Neuronal stem cell (in vitro differentiated cells): ENCODE results near the gene DENND1B.

Source experiments
- DNase-seq: peaks from one replicate; pipeline ENCODE4 v3.0.0-alpha.2; 2013; ENCODE audit warnings: low spot score
- H2AFZ ChIP-seq: one replicate; pipeline ENCODE4 v1.6.1; 2013; ENCODE audit warnings: mild to moderate bottlenecking, low read length, inconsistent platforms
- H2AK5ac ChIP-seq: 2 replicates; pipeline ENCODE4 v1.6.1; 2013; ENCODE audit warnings: low read depth, mild to moderate bottlenecking, inconsistent platforms, low read length, moderate library complexity, mixed read lengths
- H2BK120ac ChIP-seq: 2 replicates; pipeline ENCODE4 v1.6.1; 2013; ENCODE audit warnings: low read depth, mild to moderate bottlenecking, inconsistent platforms, low read length, moderate library complexity, mixed read lengths
- H2BK12ac ChIP-seq: one replicate; pipeline ENCODE4 v1.6.1; 2013; ENCODE audit warnings: low read length, inconsistent platforms
- H2BK15ac ChIP-seq: 2 replicates; pipeline ENCODE4 v1.6.1; 2013; ENCODE audit warnings: mild to moderate bottlenecking, low read length, inconsistent platforms, mixed read lengths
- H2BK5ac ChIP-seq: one replicate; pipeline ENCODE4 v1.6.1; 2013; ENCODE audit warnings: inconsistent platforms, mild to moderate bottlenecking, low read length, moderate library complexity
- H3K14ac ChIP-seq: one replicate; pipeline ENCODE4 v1.6.1; 2013; ENCODE audit warnings: low read length, inconsistent platforms
- H3K18ac ChIP-seq: 2 replicates; pipeline ENCODE4 v1.6.1; 2013; ENCODE audit warnings: low read length, inconsistent platforms
- H3K23ac ChIP-seq: 2 replicates; pipeline ENCODE4 v1.6.1; 2013; ENCODE audit warnings: low read depth, mild to moderate bottlenecking, mixed read lengths, low read length, inconsistent platforms; ENCODE audit not compliant: poor library complexity
- H3K27ac ChIP-seq: replicated peaks from 3 replicates; pipeline ENCODE4 v1.5.1; 2013; ENCODE audit warnings: low read length, inconsistent platforms
- H3K27me3 ChIP-seq, 3 experiments: 2 replicates each; pipeline ENCODE4 v1.6.1; 2013; ENCODE audit warnings: low read length in 3 of 3, mild to moderate bottlenecking in 2 of 3, inconsistent platforms in 1 of 3, low read depth in 1 of 3, mixed read lengths in 1 of 3, moderate library complexity in 1 of 3; ENCODE audit not compliant: control insufficient read depth in 3 of 3, insufficient read depth in 3 of 3
- H3K36me3 ChIP-seq, 2 donors: replicated peaks in 1 of 2; 2 replicates each; pipeline ENCODE4 v1.6.1; 2013; ENCODE audit warnings: low read length in 2 of 2; ENCODE audit not compliant: control insufficient read depth in 2 of 2, insufficient read depth in 2 of 2
- H3K4ac ChIP-seq: 2 replicates; pipeline ENCODE4 v1.6.1; 2013; ENCODE audit warnings: inconsistent platforms, mild to moderate bottlenecking, low read length, moderate library complexity
- H3K4me1 ChIP-seq, 2 donors: 1 replicate in 1 of 2; 2 replicates in 1 of 2; pipeline ENCODE4 v1.6.1; 2013; ENCODE audit warnings: low read length in 2 of 2, low read depth in 1 of 2; ENCODE audit not compliant: control insufficient read depth in 2 of 2, insufficient read depth in 1 of 2
- H3K4me2 ChIP-seq: one replicate; pipeline ENCODE4 v1.6.1; 2013; ENCODE audit warnings: mild to moderate bottlenecking, low read length, inconsistent platforms; ENCODE audit not compliant: insufficient read depth, poor library complexity, severe bottlenecking
- H3K4me3 ChIP-seq, 2 donors: 2 replicates each; pipeline ENCODE4 v1.5.1; 2013; ENCODE audit warnings: low read length in 2 of 2, mild to moderate bottlenecking in 2 of 2, inconsistent platforms in 1 of 2, moderate library complexity in 1 of 2
- H3K79me1 ChIP-seq: one replicate; pipeline ENCODE4 v1.6.1; 2013; ENCODE audit warnings: low read depth, mild to moderate bottlenecking, inconsistent platforms, low read length, moderate library complexity
- H3K9ac ChIP-seq: one replicate; pipeline ENCODE4 v1.6.1; 2013; ENCODE audit warnings: mild to moderate bottlenecking, low read depth, low read length, inconsistent platforms; ENCODE audit not compliant: poor library complexity
- H3K9me3 ChIP-seq, 2 donors: replicated peaks in 1 of 2; 2 replicates each; pipeline versions ENCODE3 to v1.6.1; 2013; ENCODE audit warnings: low read length in 2 of 2, mild to moderate bottlenecking in 2 of 2, inconsistent platforms in 1 of 2, low read depth in 1 of 2, mixed read lengths in 1 of 2, moderate library complexity in 1 of 2; ENCODE audit not compliant: control insufficient read depth in 2 of 2, insufficient read depth in 1 of 2
- H4K8ac ChIP-seq: one replicate; pipeline ENCODE4 v1.6.1; 2013; ENCODE audit warnings: low read depth, mild to moderate bottlenecking, inconsistent platforms, low read length, moderate library complexity
- H4K91ac ChIP-seq: one replicate; pipeline ENCODE4 v1.6.1; 2013; ENCODE audit warnings: low read length, low read depth, mild to moderate bottlenecking, inconsistent platforms; ENCODE audit not compliant: poor library complexity
- WGBS, 2 donors: extraction: QIAGEN DNeasy Blood & Tissue Kit; methylation state at CpG; one replicate each; pipeline ENCODE4 v1.1.7; 2013; ENCODE audit warnings: missing lambda C conversion rate in 2 of 2, mixed read lengths in 1 of 2; ENCODE audit not compliant: insufficient read length in 2 of 2, insufficient replicate concordance in 1 of 2; ENCODE audit errors: extremely low coverage in 2 of 2; 5-methylcytosine and 5-hydroxymethylcytosine counted together

DENND1B gene

GRCh38 chr1:197666769-197667285 lies 108.5 kb downstream of the DENND1B start:
- Histone ChIP-seq H3K36me3 (no peaks in the 10 kb centered on the region), H2BK12ac (no peak overlapping the region), H2AK5ac (no peak overlapping the region), H4K91ac (no peak overlapping the region), H3K23ac (no peak overlapping the region), H2BK5ac (no peak overlapping the region), H3K4me2 (no peak overlapping the region), H2BK15ac (no peak overlapping the region), H3K79me1 (no peaks in the 10 kb centered on the region), H3K4me1 (no peaks in the 10 kb centered on the region), H3K14ac (no peak overlapping the region), H3K18ac (no peak overlapping the region), H3K27me3 (no peaks in the 10 kb centered on the region), H3K9ac (no peak overlapping the region), H4K8ac (no peak overlapping the region), H2AFZ (no peak overlapping the region), H3K4ac (no peak overlapping the region), H2BK120ac (no peak overlapping the region), H3K9me3 (no peaks in the 10 kb centered on the region), H3K4me3 (no peak overlapping the region), H3K27ac (no peak overlapping the region)
- no CpG with 5 or more reads among the region's 11 CpGs for WGBS, 2 donors
- no peak for DNase-seq

GRCh38 chr1:197664391-197664790 lies 110.9 kb downstream of the DENND1B start:
- Histone ChIP-seq H2BK5ac (no peak overlapping the region), H3K9me3 (no peaks in the 10 kb centered on the region), H3K4me1 (no peaks in the 10 kb centered on the region), H3K4me3 (no peak overlapping the region), H4K8ac (no peak overlapping the region), H3K9ac (no peak overlapping the region), H3K14ac (no peak overlapping the region), H3K27me3 (no peaks in the 10 kb centered on the region), H2AK5ac (no peak overlapping the region), H3K23ac (no peak overlapping the region), H3K18ac (no peak overlapping the region), H2AFZ (peak overlapping the region; percentile 18), H4K91ac (no peak overlapping the region), H2BK120ac (no peak overlapping the region), H2BK12ac (no peak overlapping the region), H3K4ac (no peak overlapping the region), H3K79me1 (no peaks in the 10 kb centered on the region), H3K36me3 (no peaks in the 10 kb centered on the region), H2BK15ac (no peak overlapping the region), H3K4me2 (no peak overlapping the region), H3K27ac (no peak overlapping the region)
- no CpG with 5 or more reads among the region's 1 CpG for WGBS, 2 donors
- DNase-seq = no peak

- no peak overlapping the region for H2BK12ac ChIP-seq
- H3K4ac ChIP-seq = no peak overlapping the region
- H3K18ac ChIP-seq = no peak overlapping the region
- H3K4me1 ChIP-seq = no peaks in the 10 kb centered on the region
- no peaks in the 10 kb centered on the region for H3K79me1 ChIP-seq
- no peak overlapping the region for H2BK120ac ChIP-seq
- no peak overlapping the region for H3K4me2 ChIP-seq
- no peak overlapping the region for H2BK15ac ChIP-seq
- H3K9ac ChIP-seq = no peak overlapping the region
- H4K91ac ChIP-seq = no peak overlapping the region
- H3K14ac ChIP-seq = no peak overlapping the region
- H3K9me3 ChIP-seq = no peaks in the 10 kb centered on the region
- WGBS, 2 donors = no CpG with 5 or more reads among the region's 4 CpGs
- no peak overlapping the region for H2BK5ac ChIP-seq
- no peak overlapping the region for H3K4me3 ChIP-seq
- no peak overlapping the region for H2AFZ ChIP-seq
- H3K23ac ChIP-seq = no peak overlapping the region
- H3K27ac ChIP-seq = no peak overlapping the region
- no peak overlapping the region for H2AK5ac ChIP-seq
- H3K36me3 ChIP-seq = no peaks in the 10 kb centered on the region
- H3K27me3 ChIP-seq = no peaks in the 10 kb centered on the region
- H4K8ac ChIP-seq = no peak overlapping the region
- DNase-seq = no peak
Observed at GRCh38 chr1:197663162-197663953, 111.9 kb downstream of the DENND1B start.

GRCh38 chr1:197660389-197660788 lies 114.9 kb downstream of the DENND1B start:
- no peaks in the 10 kb centered on the region for H3K79me1 ChIP-seq
- H3K4me2 ChIP-seq = no peak overlapping the region
- H3K9me3 ChIP-seq = no peaks in the 10 kb centered on the region
- H3K4me1 ChIP-seq = no peaks in the 10 kb centered on the region
- no peak overlapping the region for H3K14ac ChIP-seq
- no peaks in the 10 kb centered on the region for H3K36me3 ChIP-seq
- peak overlapping the region; percentile 24 for H2AFZ ChIP-seq
- no peaks in the 10 kb centered on the region for H3K27me3 ChIP-seq
- no peak overlapping the region for H2BK5ac ChIP-seq
- H2BK15ac ChIP-seq = no peak overlapping the region
- H4K8ac ChIP-seq = no peak overlapping the region
- no peak for DNase-seq
- H4K91ac ChIP-seq = no peak overlapping the region
- H3K23ac ChIP-seq = no peak overlapping the region
- no peak overlapping the region for H2AK5ac ChIP-seq
- no peak overlapping the region for H3K18ac ChIP-seq
- H2BK12ac ChIP-seq = no peak overlapping the region
- no peak overlapping the region for H3K9ac ChIP-seq
- H3K27ac ChIP-seq = no peak overlapping the region
- no peak overlapping the region for H2BK120ac ChIP-seq
- no peak overlapping the region for H3K4ac ChIP-seq
- H3K4me3 ChIP-seq = no peak overlapping the region
